Activated T-helper 2 cell treated with anti-CD3 and anti-CD28 coated beads, Interferon-gamma antibody, Interleukin-2, Interleukin-4, amounts not matched to agents 10 μg/mL and 5 μg/mL and 100 μg/mL, durations not matched to agents 14 hours and 24 hours and 36 hours (primary cell): ENCODE measurements around the gene KAZN. TPM values are rescaled to one million over a fixed set of nuclear protein-coding genes. Genes with fewer than 3 reads are reported as not detected.

Experiments used
- DNase-seq: peaks from one replicate; pipeline ENCODE4 v3.0.0; 2021; ENCODE audit warnings: low spot score
- H3K27ac Mint-ChIP-seq: one replicate; pipeline ENCODE4 v1.8.0; 2021; ENCODE audit warnings: mixed read lengths
- H3K27me3 Mint-ChIP-seq: one replicate; pipeline ENCODE4 v1.8.0; 2021; ENCODE audit warnings: low read depth, mixed read lengths
- H3K36me3 Mint-ChIP-seq: one replicate; pipeline ENCODE4 v1.8.0; 2021; ENCODE audit warnings: low read depth, mixed read lengths
- H3K4me1 Mint-ChIP-seq: one replicate; pipeline ENCODE4 v1.8.0; 2021; ENCODE audit warnings: low read depth, mixed read lengths
- H3K4me3 Mint-ChIP-seq: one replicate; pipeline ENCODE4 v1.8.0; 2021; ENCODE audit warnings: low read depth, mild to moderate bottlenecking, moderate library complexity, mixed read lengths
- H3K9me3 Mint-ChIP-seq: one replicate; pipeline ENCODE4 v1.8.0; 2021; ENCODE audit warnings: mixed read lengths
- intact Hi-C: fragments of 100-400 bp; cut with micrococcal nuclease; formaldehyde crosslinking; loops from one replicate; pipeline ENCODE4 v1.15.1; 2023
- total RNA-seq: library from RNA; stranded (reverse); gene quantifications from 2 replicates; pipeline ENCODE4 v1.2.3, GENCODE V29; 2022

Gene KAZN
- total RNA-seq, 1 donor from 2014 or later: 0.68 TPM

DNA sequence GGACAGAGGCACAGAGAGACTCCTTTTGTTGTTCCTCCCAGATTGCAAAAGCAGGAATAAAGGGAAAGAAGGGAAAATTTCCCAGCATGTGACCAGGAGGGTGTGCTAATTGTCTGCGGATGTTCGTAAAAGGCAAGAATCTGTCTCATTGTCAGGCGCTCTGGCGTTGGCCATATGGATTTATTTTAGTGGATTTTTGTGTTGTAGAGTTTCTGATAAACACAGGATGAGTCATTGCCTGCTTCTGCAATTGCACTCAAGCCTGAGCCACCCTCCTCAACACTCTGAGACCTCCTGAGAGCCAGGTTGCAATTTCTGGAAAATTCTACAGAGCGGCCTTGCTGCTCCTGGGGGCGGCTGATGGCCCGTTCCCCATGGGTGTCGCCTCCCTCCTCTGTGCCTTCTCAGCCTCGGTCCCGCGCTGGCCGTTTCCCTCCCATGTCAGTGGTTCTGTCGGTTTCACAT lies 227.7 kb downstream of the KAZN start:
- Mint-ChIP-seq H3K4me3 (no peak overlapping the region), H3K36me3 (no peaks in the 10 kb centered on the region), H3K27ac (no peak overlapping the region), H3K4me1 (no peaks in the 10 kb centered on the region), H3K27me3 (no peaks in the 10 kb centered on the region), H3K9me3 (no peaks in the 10 kb centered on the region)
- intact Hi-C loops: no loop called here
- no peak for DNase-seq

DNA sequence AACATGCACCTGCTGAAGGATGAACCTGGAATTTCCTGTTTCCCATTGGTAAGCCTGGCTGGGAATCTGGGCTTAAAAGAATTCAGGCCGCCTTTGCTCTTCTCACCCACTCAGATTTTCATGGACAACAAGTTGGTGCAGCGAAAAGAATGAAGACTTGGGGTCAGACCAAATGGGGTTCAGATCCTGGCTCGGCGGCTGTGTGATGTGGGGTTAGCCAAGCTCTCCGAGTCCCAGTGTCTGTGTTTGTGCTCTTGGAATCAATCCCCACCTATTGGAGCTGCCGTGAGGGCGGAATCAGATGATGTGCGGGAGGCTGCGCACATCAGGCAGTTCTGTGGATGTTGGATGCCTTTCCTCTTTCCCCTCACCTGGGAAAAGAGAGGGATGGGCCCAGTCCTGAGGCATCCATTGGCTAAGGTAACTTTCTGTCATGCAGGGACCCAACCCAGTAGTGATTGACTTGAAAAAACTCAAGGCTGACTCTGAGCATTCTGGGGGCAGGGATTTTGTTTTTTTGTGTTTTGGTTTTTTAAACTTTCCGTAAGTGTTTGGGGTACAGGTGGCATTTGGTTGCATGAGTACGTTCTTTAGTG lies 228.3 kb downstream of the KAZN start:
- H3K9me3 Mint-ChIP-seq: no peaks in the 10 kb centered on the region
- intact Hi-C loops: no loop called here
- H3K4me1 Mint-ChIP-seq: no peaks in the 10 kb centered on the region
- no peak overlapping the region for H3K27ac Mint-ChIP-seq
- no peaks in the 10 kb centered on the region for H3K36me3 Mint-ChIP-seq
- no peak overlapping the region for H3K4me3 Mint-ChIP-seq
- H3K27me3 Mint-ChIP-seq: no peaks in the 10 kb centered on the region
- DNase-seq: no peak

- Mint-ChIP-seq H3K27me3 (no peaks in the 10 kb centered on the region), H3K36me3 (no peaks in the 10 kb centered on the region), H3K4me1 (no peaks in the 10 kb centered on the region), H3K9me3 (no peaks in the 10 kb centered on the region), H3K4me3 (no peak overlapping the region), H3K27ac (no peak overlapping the region)
- DNase-seq: no peak
- intact Hi-C loops: no loop called here
These were observed 229.4 kb downstream of the KAZN start for GRCh38 chr1:14827870-14828269.

DNA sequence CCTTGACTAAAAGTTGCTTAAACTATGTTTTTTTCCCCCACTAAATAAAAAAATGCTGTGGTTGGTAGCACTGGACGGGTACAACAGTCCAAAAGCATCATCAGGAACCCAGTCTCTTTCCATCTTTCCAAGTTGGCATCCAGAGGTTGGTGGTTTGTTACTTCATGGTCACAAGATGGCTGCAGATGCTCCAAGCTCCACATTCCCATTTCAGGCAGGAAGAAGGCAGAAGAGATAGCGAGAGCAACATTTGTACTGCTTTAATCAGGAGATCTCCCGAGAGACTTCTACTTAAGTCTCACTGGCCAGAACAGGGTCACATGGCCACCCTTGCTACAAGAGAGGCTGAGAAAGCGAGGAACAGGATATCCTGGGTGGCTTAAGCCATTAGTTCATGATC lies 230.2 kb downstream of the KAZN start:
- no peaks in the 10 kb centered on the region for H3K4me1 Mint-ChIP-seq
- no peak overlapping the region for H3K27ac Mint-ChIP-seq

GRCh38 chr1:14835725-14836124 lies 237.2 kb downstream of the KAZN start:
- H3K4me3 Mint-ChIP-seq: no peak overlapping the region
- no peak overlapping the region for H3K27ac Mint-ChIP-seq
- peaks cover 3% of the 10 kb centered on the region for H3K9me3 Mint-ChIP-seq
- H3K27me3 Mint-ChIP-seq: no peaks in the 10 kb centered on the region
- no peaks in the 10 kb centered on the region for H3K36me3 Mint-ChIP-seq
- no peaks in the 10 kb centered on the region for H3K4me1 Mint-ChIP-seq
- no peak for DNase-seq
- intact Hi-C loops: no loop called here

More for the DNA sequence above, 230.2 kb downstream of the KAZN start:
- Mint-ChIP-seq H3K36me3 (no peaks in the 10 kb centered on the region), H3K27me3 (no peaks in the 10 kb centered on the region), H3K4me3 (no peak overlapping the region), H3K9me3 (no peaks in the 10 kb centered on the region)
- no peak for DNase-seq
- intact Hi-C loops: no loop called here

- Mint-ChIP-seq H3K27ac (no peak overlapping the region), H3K4me1 (no peaks in the 10 kb centered on the region), H3K36me3 (no peaks in the 10 kb centered on the region), H3K4me3 (no peak overlapping the region), H3K27me3 (no peaks in the 10 kb centered on the region), H3K9me3 (peaks cover 7% of the 10 kb centered on the region)
- intact Hi-C loops: no loop called here
- DNase-seq: no peak
These were observed 238.1 kb downstream of the KAZN start for GRCh38 chr1:14836426-14837140.

DNA sequence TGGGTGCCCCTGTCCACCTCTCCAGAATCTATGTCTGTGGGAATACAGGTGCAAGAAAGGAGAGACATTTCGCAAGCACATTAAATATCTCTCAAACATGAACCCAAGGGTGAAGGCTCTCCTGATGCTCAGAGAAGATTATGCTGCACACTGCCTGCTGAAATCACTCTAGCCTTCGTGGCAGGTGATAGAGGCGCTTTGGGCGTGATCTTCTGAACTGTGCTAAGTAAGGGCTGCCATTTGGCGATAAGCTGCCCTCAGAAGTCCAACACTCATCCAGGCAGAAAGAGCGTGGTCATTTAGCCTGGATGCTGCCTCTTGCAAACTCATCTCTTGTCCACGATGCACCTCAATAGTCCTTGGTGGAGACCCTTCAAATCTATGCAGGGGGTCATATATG lies 241.9 kb downstream of the KAZN start:
- H3K36me3 Mint-ChIP-seq: no peaks in the 10 kb centered on the region
- peaks cover 36% of the 10 kb centered on the region for H3K9me3 Mint-ChIP-seq

DNA sequence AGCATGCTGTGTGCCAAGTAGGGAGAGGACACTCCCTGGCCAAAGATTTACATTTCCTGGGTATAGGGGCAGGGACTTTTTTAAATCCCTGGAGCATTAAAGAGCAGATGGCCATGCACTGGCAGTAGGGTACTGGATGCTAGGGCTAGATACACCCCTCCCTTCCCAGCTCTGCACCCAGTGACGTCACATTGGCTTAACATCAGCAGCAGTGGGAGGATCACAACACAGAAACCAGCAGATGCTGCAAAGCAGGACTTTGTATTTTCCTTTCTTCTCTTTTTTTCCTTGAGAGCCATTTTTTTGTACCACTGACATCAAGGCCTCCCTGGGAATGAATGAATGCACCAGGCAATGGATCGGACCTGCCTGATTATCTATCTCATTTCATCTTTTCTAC lies 243.0 kb downstream of the KAZN start:
- Mint-ChIP-seq H3K4me1 (no peaks in the 10 kb centered on the region), H3K27ac (no peak overlapping the region), H3K4me3 (no peak overlapping the region), H3K9me3 (peaks cover 36% of the 10 kb centered on the region), H3K27me3 (no peaks in the 10 kb centered on the region), H3K36me3 (no peaks in the 10 kb centered on the region)
- intact Hi-C loops: no loop called here
- no peak for DNase-seq

More for the DNA sequence above, 241.9 kb downstream of the KAZN start:
- intact Hi-C loops: no loop called here
- Mint-ChIP-seq H3K4me3 (no peak overlapping the region), H3K27me3 (no peaks in the 10 kb centered on the region), H3K27ac (no peak overlapping the region), H3K4me1 (no peaks in the 10 kb centered on the region)
- no peak for DNase-seq

DNA sequence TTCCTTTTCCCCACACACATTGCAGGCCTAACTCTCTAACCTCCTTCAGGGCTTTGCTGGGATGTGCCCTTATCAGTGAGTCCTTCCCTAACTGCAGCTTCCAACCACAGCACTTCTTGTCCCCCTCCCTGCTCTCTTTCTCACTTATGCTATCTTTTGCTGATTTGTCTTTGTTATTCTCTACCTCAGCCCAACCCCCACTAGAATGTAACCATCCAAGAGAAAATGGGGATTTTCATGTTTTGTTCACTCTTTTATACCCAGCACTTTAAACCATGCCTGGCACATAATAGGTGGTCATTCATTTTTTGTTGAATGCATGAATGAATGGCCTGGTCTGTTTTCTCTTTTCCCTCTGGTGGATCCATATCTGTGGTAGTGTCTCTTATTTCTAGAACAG lies 243.5 kb downstream of the KAZN start:
- intact Hi-C loops: no loop called here
- Mint-ChIP-seq H3K36me3 (no peaks in the 10 kb centered on the region), H3K4me3 (no peak overlapping the region), H3K27ac (no peak overlapping the region), H3K27me3 (no peaks in the 10 kb centered on the region), H3K9me3 (peaks cover 36% of the 10 kb centered on the region), H3K4me1 (no peaks in the 10 kb centered on the region)
- no peak for DNase-seq

GRCh38 chr1:14842361-14842760 lies 243.9 kb downstream of the KAZN start:
- no peaks in the 10 kb centered on the region for H3K36me3 Mint-ChIP-seq
- no peaks in the 10 kb centered on the region for H3K27me3 Mint-ChIP-seq
- H3K9me3 Mint-ChIP-seq: peaks cover 36% of the 10 kb centered on the region
- no peak overlapping the region for H3K27ac Mint-ChIP-seq
- intact Hi-C loops: no loop called here
- DNase-seq: no peak
- H3K4me1 Mint-ChIP-seq: no peaks in the 10 kb centered on the region
- no peak overlapping the region for H3K4me3 Mint-ChIP-seq

GRCh38 chr1:14842891-14843290 lies 244.4 kb downstream of the KAZN start:
- peaks cover 36% of the 10 kb centered on the region for H3K9me3 Mint-ChIP-seq
- H3K27ac Mint-ChIP-seq: no peak overlapping the region
- no peak overlapping the region for H3K4me3 Mint-ChIP-seq
- no peaks in the 10 kb centered on the region for H3K27me3 Mint-ChIP-seq
- intact Hi-C loops: no loop called here
- DNase-seq: no peak
- H3K4me1 Mint-ChIP-seq: no peaks in the 10 kb centered on the region
- no peaks in the 10 kb centered on the region for H3K36me3 Mint-ChIP-seq

DNA sequence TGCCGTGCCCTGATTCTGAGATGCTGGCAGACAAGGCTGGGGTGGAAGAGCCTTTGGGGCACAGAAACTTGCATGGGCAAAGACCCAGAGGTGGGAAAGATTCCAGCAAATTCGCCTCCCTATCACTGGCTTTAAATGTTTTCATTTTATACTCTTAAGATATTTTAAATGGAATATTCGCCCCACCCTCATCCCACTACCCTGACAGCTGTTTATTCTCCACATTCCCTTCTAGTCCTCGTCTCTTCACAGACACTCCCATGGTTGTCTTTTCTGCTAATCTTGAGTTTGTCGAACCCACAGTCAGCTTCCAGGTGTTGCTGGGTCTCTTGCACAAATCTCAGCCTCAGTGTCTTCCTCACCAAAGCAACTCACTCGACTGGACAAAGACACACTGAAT lies 245.0 kb downstream of the KAZN start:
- Mint-ChIP-seq H3K36me3 (no peaks in the 10 kb centered on the region), H3K4me3 (no peak overlapping the region), H3K4me1 (no peaks in the 10 kb centered on the region), H3K27ac (no peak overlapping the region), H3K9me3 (peaks cover 36% of the 10 kb centered on the region), H3K27me3 (no peaks in the 10 kb centered on the region)
- intact Hi-C loops: no loop called here
- no peak for DNase-seq

DNA sequence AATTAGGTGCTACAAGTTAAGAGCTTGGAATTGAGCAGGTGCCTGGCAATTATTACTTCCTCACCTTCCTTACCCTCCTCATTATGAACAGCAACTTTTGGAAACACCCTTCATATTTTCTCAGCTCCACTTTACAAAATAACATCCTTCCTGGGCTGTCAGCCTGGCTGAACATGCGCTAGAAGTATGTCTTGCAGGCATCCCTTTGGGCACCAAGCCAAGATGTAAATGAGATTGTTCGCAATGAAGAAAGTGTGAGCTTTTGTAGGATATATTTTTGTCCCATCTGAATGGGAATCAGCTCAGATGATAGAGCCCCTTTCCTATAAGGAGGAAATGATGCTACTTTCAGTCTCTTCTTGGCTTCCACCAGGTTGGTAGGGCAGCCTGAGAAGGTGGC lies 245.9 kb downstream of the KAZN start:
- Mint-ChIP-seq H3K27ac (no peak overlapping the region), H3K9me3 (peaks cover 36% of the 10 kb centered on the region), H3K27me3 (no peaks in the 10 kb centered on the region), H3K4me3 (no peak overlapping the region), H3K36me3 (no peaks in the 10 kb centered on the region), H3K4me1 (no peaks in the 10 kb centered on the region)
- DNase-seq: no peak
- intact Hi-C loops: no loop called here
